Measurements from ENCODE around the gene SLC2A11.

Gene SLC2A11

GRCh38 chr22:23832226-23833016 lies 25.3 kb upstream of the SLC2A11 start:
- DNase-seq (ENCODE audit: extremely low read depth in 1 of 2, low read depth in 1 of 2), result no peak

- DNase-seq (ENCODE audit: extremely low read depth in 1 of 2, low read depth in 1 of 2), result no peak
These were observed 24.5 kb upstream of the SLC2A11 start for GRCh38 chr22:23833017-23833751.

DNA sequence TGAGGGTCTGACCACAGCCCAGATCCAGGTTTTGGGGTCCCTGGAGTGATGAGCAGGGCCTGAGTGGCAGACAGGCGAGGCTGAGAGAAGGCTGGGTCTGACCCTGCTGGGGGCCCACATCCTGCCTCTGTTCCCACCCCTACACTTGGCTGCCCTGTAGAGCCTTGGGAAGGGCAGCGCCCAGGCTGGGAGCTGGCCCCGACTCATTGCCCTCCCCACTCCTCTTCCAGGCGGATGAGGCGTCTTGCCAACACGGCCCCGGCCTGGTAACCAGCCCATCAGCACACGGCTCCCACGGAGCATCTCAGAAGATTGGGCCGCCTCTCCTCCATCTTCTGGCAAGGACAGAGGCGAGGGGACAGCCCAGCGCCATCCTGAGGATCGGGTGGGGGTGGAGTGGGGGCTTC lies 23.8 kb upstream of the SLC2A11 start:
- DNase-seq (ENCODE audit: extremely low read depth in 1 of 2, low read depth in 1 of 2), result no peak

DNA sequence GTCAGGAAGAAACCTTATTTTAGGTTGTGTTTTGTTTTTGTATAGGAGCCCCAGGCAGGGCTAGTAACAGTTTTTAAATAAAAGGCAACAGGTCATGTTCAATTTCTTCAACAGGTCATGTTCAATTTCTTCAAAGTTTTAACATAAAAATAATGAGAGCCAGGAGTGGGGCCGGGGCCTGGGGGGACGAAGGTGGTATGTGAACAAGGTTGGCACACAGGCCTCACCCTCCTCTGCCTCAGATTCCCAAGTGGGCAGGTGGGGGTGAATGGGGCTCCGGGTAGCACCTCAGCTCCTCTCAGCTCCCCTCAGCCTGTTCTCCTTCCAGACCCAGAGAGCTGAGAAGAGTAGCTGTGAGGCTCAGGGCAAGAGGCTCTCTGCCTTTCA lies 23.3 kb upstream of the SLC2A11 start:
- no peak for DNase-seq (ENCODE audit: extremely low read depth in 1 of 2, low read depth in 1 of 2)

DNA sequence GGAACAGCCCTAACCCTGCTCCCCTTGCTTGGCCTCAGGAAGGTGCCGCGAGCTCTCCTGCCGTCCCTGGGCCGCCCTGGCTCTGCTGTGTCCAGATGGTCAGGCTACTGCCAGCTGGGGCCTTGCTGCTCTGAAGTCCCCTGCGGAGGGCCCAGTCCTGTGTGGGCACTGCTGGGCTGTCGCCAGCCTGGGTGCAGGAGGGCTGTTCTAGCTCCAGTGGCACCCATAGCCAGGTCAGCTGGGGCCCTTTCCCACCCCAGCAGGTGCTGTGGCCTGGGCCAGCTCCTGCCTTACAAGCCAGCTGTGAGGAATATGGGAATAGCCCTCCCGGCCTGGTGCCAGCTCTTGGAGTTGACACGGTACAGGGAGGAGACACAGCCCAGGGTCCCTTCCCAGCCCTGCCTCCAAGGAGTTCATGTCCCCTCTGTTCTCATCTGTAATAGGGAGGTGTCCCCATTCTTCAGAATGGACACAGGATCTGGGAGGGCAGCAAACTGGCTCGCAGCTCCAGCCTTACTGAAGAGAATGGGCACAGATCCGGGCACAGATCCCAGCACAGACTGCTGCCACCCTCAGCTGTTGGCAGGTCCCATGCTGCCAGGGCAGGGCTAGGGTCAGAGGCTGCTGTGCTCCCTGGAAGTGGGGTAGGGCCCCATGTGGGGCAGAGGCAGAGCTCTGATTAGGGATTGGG lies 22.7 kb upstream of the SLC2A11 start:
- DNase-seq (ENCODE audit: extremely low read depth in 1 of 2, low read depth in 1 of 2), result no peak

- DNase-seq (ENCODE audit: extremely low read depth in 1 of 2, low read depth in 1 of 2), result no peak
These were observed 22.1 kb upstream of the SLC2A11 start for GRCh38 chr22:23835484-23836144.

- no peak for DNase-seq (ENCODE audit: extremely low read depth in 1 of 2, low read depth in 1 of 2)
These were observed 21.4 kb upstream of the SLC2A11 start for GRCh38 chr22:23836281-23836680.

- DNase-seq (ENCODE audit: extremely low read depth in 1 of 2, low read depth in 1 of 2), result no peak
These were observed 20.8 kb upstream of the SLC2A11 start for GRCh38 chr22:23836692-23837495.

DNA sequence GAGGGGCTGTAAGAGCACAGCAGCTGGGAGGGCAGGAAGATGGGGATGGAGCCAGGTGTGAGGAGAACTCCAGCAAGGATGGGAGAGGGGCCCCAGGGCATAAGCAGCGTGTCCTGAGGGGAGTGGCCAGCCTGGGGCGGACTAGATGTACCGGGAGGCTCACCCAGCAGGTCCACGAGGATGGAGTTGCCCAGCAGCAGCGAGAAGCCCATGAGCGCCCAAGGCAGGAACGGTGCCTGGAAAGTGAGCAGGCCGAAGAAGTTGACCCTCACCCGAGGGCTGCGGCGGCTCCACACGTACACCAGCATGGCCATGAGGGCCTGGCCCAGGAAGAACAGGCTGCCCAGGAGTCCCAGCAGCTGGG lies 20.2 kb upstream of the SLC2A11 start:
- DNase-seq (ENCODE audit: extremely low read depth in 1 of 2, low read depth in 1 of 2), result no peak

- no peak for DNase-seq (ENCODE audit: extremely low read depth in 1 of 2, low read depth in 1 of 2)
These were observed 19.6 kb upstream of the SLC2A11 start for GRCh38 chr22:23837911-23838680.

DNA sequence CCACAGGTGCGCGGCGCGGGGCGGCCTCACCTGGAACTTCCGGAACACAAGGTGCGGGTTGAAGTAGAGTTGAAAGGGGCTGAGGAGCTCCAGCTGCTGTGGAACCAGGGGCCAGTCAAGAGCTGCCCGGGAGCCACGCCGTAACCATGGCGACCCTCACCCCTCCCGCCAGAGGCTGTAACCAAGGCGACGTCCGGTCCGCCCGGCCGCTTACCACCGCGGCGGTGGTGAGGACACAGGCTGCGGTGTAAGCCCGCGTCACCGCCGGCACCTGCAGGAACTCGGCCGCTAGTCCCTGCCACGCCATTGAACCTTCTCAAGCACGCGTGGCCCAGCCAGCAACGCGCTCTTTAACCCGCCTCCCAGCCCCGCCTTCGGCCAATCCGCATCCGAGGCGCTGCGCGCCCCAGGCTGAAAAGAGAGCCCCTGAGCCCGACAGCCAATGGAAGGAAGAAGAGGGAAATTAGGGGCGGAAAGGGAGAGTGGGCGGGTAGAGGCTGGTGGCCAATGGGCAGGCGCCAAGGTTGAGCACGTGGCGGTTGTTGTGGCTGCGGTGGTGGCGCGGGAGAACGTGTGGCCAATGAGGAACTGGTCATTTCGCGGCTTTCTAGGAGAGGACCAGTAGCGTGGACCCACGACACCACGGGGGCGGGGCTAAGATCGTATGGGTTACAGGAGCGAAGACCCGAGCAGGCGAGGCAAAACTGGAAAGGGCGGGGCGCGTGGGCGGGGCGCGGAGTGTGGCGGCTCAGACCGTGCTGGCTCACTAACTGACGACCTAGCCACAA lies 18.8 kb upstream of the SLC2A11 start, which contains the start of gene DERL3:
Gene DERL3, minus strand, starts transcription at position 326 of the 788 bp plus-strand sequence. Its CDS starts 19 bp downstream, at position 307.
- peak; percentile 86 to 90 for DNase-seq (ENCODE audit: extremely low read depth in 1 of 2, low read depth in 1 of 2)

- DNase-seq (ENCODE audit: extremely low read depth in 1 of 2, low read depth in 1 of 2), result no peak
These were observed 17.6 kb upstream of the SLC2A11 start for GRCh38 chr22:23840026-23840425.

GRCh38 chr22:23841292-23841691 lies 16.4 kb upstream of the SLC2A11 start:
- no peak for DNase-seq (ENCODE audit: extremely low read depth in 1 of 2, low read depth in 1 of 2)

DNA sequence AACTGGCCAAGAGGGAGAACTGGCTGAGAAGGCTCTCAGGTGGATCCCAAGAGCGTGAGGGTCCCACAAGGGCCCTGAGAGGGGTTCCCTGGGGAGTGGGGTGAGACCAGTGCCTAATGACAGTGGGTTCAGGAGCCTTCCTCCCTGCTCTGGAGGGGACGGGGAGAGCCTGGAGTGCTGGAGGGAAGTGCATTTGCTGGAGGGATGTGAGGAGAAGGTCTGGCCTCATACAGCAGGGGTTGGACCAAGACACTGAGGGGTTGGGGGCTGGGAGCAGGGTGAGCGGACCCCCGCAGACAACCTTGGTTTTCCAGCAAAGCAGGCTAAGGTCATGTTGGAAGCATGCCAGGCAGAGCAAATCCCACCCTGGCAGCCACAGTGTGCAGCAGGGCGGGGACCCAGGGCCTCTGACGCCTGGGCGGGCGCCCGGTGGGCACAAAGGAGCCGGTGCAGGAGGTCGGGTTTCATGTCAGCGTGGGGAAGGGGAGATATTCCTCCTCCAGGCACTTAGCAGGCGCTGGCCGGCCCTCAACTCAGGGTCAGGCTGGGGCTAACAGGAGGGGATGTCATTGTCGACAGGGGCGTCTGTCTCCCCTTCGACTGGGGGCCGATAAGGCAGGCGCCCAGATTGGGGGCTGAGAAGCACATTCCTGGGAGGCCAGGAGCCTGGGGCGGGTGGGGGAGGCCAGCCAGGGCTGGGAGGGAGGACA lies 15.8 kb upstream of the SLC2A11 start:
- no peak for DNase-seq (ENCODE audit: extremely low read depth in 1 of 2, low read depth in 1 of 2)

GRCh38 chr22:23842599-23842998 lies 15.1 kb upstream of the SLC2A11 start:
- DNase-seq (ENCODE audit: extremely low read depth in 1 of 2, low read depth in 1 of 2), result no peak

GRCh38 chr22:23844739-23845202 lies 12.9 kb upstream of the SLC2A11 start:
- DNase-seq (ENCODE audit: extremely low read depth in 1 of 2, low read depth in 1 of 2), result no peak

- DNase-seq (ENCODE audit: extremely low read depth in 1 of 2, low read depth in 1 of 2), result no peak
These were observed 12.2 kb upstream of the SLC2A11 start for GRCh38 chr22:23845265-23846080.

All from activated CD8-positive, alpha-beta memory T cell treated with anti-CD3 and anti-CD28 coated beads for 1 hour (primary cell).